IMR-90 (cell line): ENCODE measurements around the gene CAMK4. TPM values are rescaled to one million over a fixed set of nuclear protein-coding genes. Genes with fewer than 3 reads are reported as not detected.

Experiments
- ATAC-seq: fragments of 200-7000 bp; cut with Tn5 transposase; 2 replicates; pipeline ENCODE4 v1.9.1; 2020; ENCODE audit warnings: low read depth, mild to moderate bottlenecking, moderate library complexity
- BruUV-seq: library from RNA; stranded (reverse); fragments of 400-500 nt; replicated peaks from 2 replicates; lab custom pipeline; 2021; lab: Mats Ljungman, UMichigan
- CTCF ChIA-PET: fragments of 300-600 bp; formaldehyde crosslinking; extraction: SDS; loops from one replicate; lab custom pipeline; 2021; ENCODE audit warnings: antibody characterized with exemption; lab: Yijun Ruan, JAX
- POLR2A ChIA-PET: fragments of 300-600 bp; sonication (Branson Sonifier 250); formaldehyde crosslinking; loops from one replicate; lab custom pipeline; 2022; ENCODE audit warnings: antibody characterized with exemption; ENCODE audit not compliant: unreplicated experiment; lab: Charles Lee
- DNase-seq: peaks from one replicate; pipeline ENCODE4 v3.0.0; 2013
- H2AFZ ChIP-seq: replicated peaks from 2 replicates; pipeline ENCODE3; 2013; ENCODE audit warnings: low read length, mild to moderate bottlenecking; ENCODE audit not compliant: poor library complexity
- H2AK5ac ChIP-seq: 2 replicates; pipeline ENCODE4 v1.6.1; 2013; ENCODE audit warnings: low read depth, low read length, inconsistent platforms
- H2AK9ac ChIP-seq: replicated peaks from 2 replicates; pipeline ENCODE3; 2013; ENCODE audit warnings: mild to moderate bottlenecking, low read depth, low read length, moderate library complexity; ENCODE audit not compliant: poor library complexity
- H2BK120ac ChIP-seq: 2 replicates; pipeline ENCODE4 v1.6.1; 2013; ENCODE audit warnings: low read depth, low read length, inconsistent platforms
- H2BK15ac ChIP-seq: 3 replicates; pipeline ENCODE4 v1.6.1; 2013; ENCODE audit warnings: low read depth, low read length, inconsistent platforms
- H2BK20ac ChIP-seq: 2 replicates; pipeline ENCODE4 v1.6.1; 2013; ENCODE audit warnings: low read depth, mild to moderate bottlenecking, inconsistent platforms, low read length, moderate library complexity
- H2BK5ac ChIP-seq: 2 replicates; pipeline ENCODE4 v1.6.1; 2013; ENCODE audit warnings: mild to moderate bottlenecking, low read depth, low read length, inconsistent platforms; ENCODE audit not compliant: poor library complexity, severe bottlenecking
- H3K14ac ChIP-seq: replicated peaks from 2 replicates; pipeline ENCODE4 v1.6.1; 2013; ENCODE audit warnings: low read depth, low read length, inconsistent platforms
- H3K18ac ChIP-seq: 2 replicates; pipeline ENCODE4 v1.6.1; 2013; ENCODE audit warnings: low read depth, low read length, control low read depth
- H3K23ac ChIP-seq: 2 replicates; pipeline ENCODE4 v1.6.1; 2013; ENCODE audit warnings: low read depth, low read length, inconsistent platforms
- H3K27ac ChIP-seq: 2 replicates; pipeline ENCODE4 v1.5.1; 2013; ENCODE audit warnings: mild to moderate bottlenecking, control low read depth, low read length; ENCODE audit not compliant: insufficient read depth
- H3K27me3 ChIP-seq: 2 replicates; pipeline ENCODE4 v1.6.1; 2013; ENCODE audit warnings: low read length; ENCODE audit not compliant: control insufficient read depth, insufficient read depth
- H3K36me3 ChIP-seq: 2 replicates; pipeline ENCODE4 v1.6.1; 2013; ENCODE audit warnings: low read length, mixed read lengths; ENCODE audit not compliant: control insufficient read depth, insufficient read depth
- H3K4ac ChIP-seq: 2 replicates; pipeline ENCODE4 v1.6.1; 2013; ENCODE audit warnings: low read depth, low read length, inconsistent platforms
- H3K4me1 ChIP-seq: 2 replicates; pipeline ENCODE4 v1.6.1; 2013; ENCODE audit warnings: low read length, mixed read lengths; ENCODE audit not compliant: control insufficient read depth, insufficient read depth
- H3K4me2 ChIP-seq: 2 replicates; pipeline ENCODE4 v1.6.1; 2013; ENCODE audit warnings: low read depth, mild to moderate bottlenecking, control low read depth, low read length, moderate library complexity
- H3K4me3 ChIP-seq: 2 replicates; pipeline ENCODE4 v1.5.1; 2013; ENCODE audit warnings: low read depth, mild to moderate bottlenecking, control low read depth, low read length, moderate library complexity; ENCODE audit not compliant: insufficient read depth
- H3K56ac ChIP-seq: 2 replicates; pipeline ENCODE4 v1.6.1; 2013; ENCODE audit warnings: low read length, inconsistent platforms; ENCODE audit not compliant: insufficient read depth; ENCODE audit errors: extremely low read depth
- H3K79me1 ChIP-seq, 2 experiments: 2 replicates each; pipeline ENCODE4 v1.6.1; 2013; ENCODE audit warnings: low read length in 2 of 2, inconsistent platforms in 1 of 2, low read depth in 1 of 2
- H3K9ac ChIP-seq: 2 replicates; pipeline ENCODE4 v1.6.1; 2013; ENCODE audit warnings: low read depth, low read length, control low read depth
- H3K9me1 ChIP-seq: 2 replicates; pipeline ENCODE4 v1.6.1; 2013; ENCODE audit warnings: low read length, inconsistent platforms; ENCODE audit not compliant: insufficient read depth
- H3K9me3 ChIP-seq: 2 replicates; pipeline ENCODE4 v1.6.1; 2013; ENCODE audit warnings: low read length; ENCODE audit not compliant: control insufficient read depth, insufficient read depth
- H4K20me1 ChIP-seq: 2 replicates; pipeline ENCODE4 v1.6.1; 2013; ENCODE audit warnings: low read length, inconsistent platforms; ENCODE audit not compliant: insufficient read depth
- H4K5ac ChIP-seq: 2 replicates; pipeline ENCODE4 v1.6.1; 2013; ENCODE audit warnings: mild to moderate bottlenecking, low read depth, low read length, control low read depth
- H4K8ac ChIP-seq, 2 experiments: 2 replicates each; pipeline ENCODE4 v1.6.1; 2013; ENCODE audit warnings: low read depth in 2 of 2, low read length in 2 of 2, control low read depth in 1 of 2, inconsistent platforms in 1 of 2
- H4K91ac ChIP-seq: 2 replicates; pipeline ENCODE4 v1.6.1; 2013; ENCODE audit warnings: low read depth, low read length, inconsistent platforms; ENCODE audit not compliant: insufficient read depth
- BHLHE40 ChIP-seq: fragments of 150-350 bp; IDR thresholded peaks from 2 replicates; pipeline ENCODE4 v1.6.1; 2016; ENCODE audit warnings: mild to moderate bottlenecking, low read depth, low read length
- CEBPB ChIP-seq: IDR thresholded peaks from 2 replicates; pipeline ENCODE4 v1.6.1; 2012; ENCODE audit warnings: low read depth, low read length, improper control_type of control experiment
- CHD1 ChIP-seq: IDR thresholded peaks from 2 replicates; pipeline ENCODE4 v1.6.1; 2012; ENCODE audit warnings: low read depth, low read length, improper control_type of control experiment
- FOS ChIP-seq: fragments of 150-350 bp; IDR thresholded peaks from 2 replicates; pipeline ENCODE4 v1.6.1; 2016; ENCODE audit warnings: low read depth, low read length
- MAFK ChIP-seq: IDR thresholded peaks from 2 replicates; pipeline ENCODE4 v1.6.1; 2012; ENCODE audit warnings: low read depth, low read length, improper control_type of control experiment
- MAZ ChIP-seq: IDR thresholded peaks from 2 replicates; pipeline ENCODE4 v1.6.1; 2012; ENCODE audit warnings: low read depth, mild to moderate bottlenecking, low read length, improper control_type of control experiment, moderate library complexity, borderline replicate concordance
- MXI1 ChIP-seq: IDR thresholded peaks from 2 replicates; pipeline ENCODE4 v1.6.1; 2012; ENCODE audit warnings: low read depth, mild to moderate bottlenecking, low read length, moderate library complexity, borderline replicate concordance
- NFE2L2 ChIP-seq: fragments of 150-350 bp; IDR thresholded peaks from 2 replicates; pipeline ENCODE4 v1.6.1; 2016; ENCODE audit warnings: low read depth, mild to moderate bottlenecking, low read length
- POLR2A ChIP-seq: IDR thresholded peaks from 2 replicates; pipeline ENCODE4 v1.6.1; 2012; ENCODE audit warnings: mild to moderate bottlenecking, low read depth, low read length
- RAD21 ChIP-seq: IDR thresholded peaks from 2 replicates; pipeline ENCODE4 v1.6.1; 2012; ENCODE audit warnings: low read length, improper control_type of control experiment
- RCOR1 ChIP-seq: IDR thresholded peaks from 2 replicates; pipeline ENCODE4 v1.6.1; 2012; ENCODE audit warnings: mild to moderate bottlenecking, low read length, improper control_type of control experiment; ENCODE audit not compliant: insufficient replicate concordance
- RFX5 ChIP-seq: IDR thresholded peaks from 2 replicates; pipeline ENCODE4 v1.8.0; 2012; ENCODE audit warnings: low read depth, mild to moderate bottlenecking, low read length, moderate library complexity
- SMC3 ChIP-seq: fragments of 150-350 bp; IDR thresholded peaks from 2 replicates; pipeline ENCODE4 v1.6.1; 2016; ENCODE audit warnings: low read depth, mild to moderate bottlenecking, antibody characterized with exemption, low read length, moderate library complexity
- WGBS, 2 experiments: methylation state at CpG; one replicate each; pipeline versions ENCODE4 v1.1.5 to v1.1.7; 2013; ENCODE audit warnings: missing lambda C conversion rate in 2 of 2; ENCODE audit not compliant: insufficient read length in 1 of 2; ENCODE audit errors: extremely low coverage in 2 of 2; 5-methylcytosine and 5-hydroxymethylcytosine counted together
- dilution Hi-C: fragments of 300-500 bp; cut with HindIII; formaldehyde crosslinking; loops from one replicate; pipeline ENCODE4 v1.14.3; 2018; ENCODE audit warnings: low sequenced_read_pairs; ENCODE audit not compliant: unreplicated experiment
- in situ Hi-C: fragments of 300-500 bp; cut with MboI; formaldehyde crosslinking; loops from 3 replicates; pipeline ENCODE4 v1.14.3; 2019; ENCODE audit warnings: low sequenced_read_pairs, inconsistent platforms, mixed read lengths
- intact Hi-C: fragments of 100-400 bp; cut with micrococcal nuclease; formaldehyde crosslinking; loops from 2 replicates; pipeline ENCODE4 v1.10.0; 2022
- polyA plus RNA-seq, 3 experiments: library from polyadenylated mRNA; depleted of rRNA; stranded (reverse); fragments of >200 nt; gene quantifications; 2 replicates each; pipeline ENCODE4 v1.2.3, GENCODE V29; 2012; ENCODE audit warnings: low replicate concordance in 1 of 3
- total RNA-seq: library from RNA; depleted of rRNA; stranded (reverse); fragments of >200 nt; gene quantifications from 2 replicates; pipeline ENCODE4 v1.2.3, GENCODE V29; 2012
- TF ChIP-seq, protein P1 (sequence below): fragments of 150-350 bp; IDR thresholded peaks from 2 replicates; pipeline ENCODE4 v1.6.1; 2017; ENCODE audit warnings: mild to moderate bottlenecking, antibody characterized with exemption, low read length, low read depth
- TF ChIP-seq, protein P2 (sequence below): conservative IDR thresholded peaks from 2 replicates; pipeline ENCODE4 v1.5.1; 2012; ENCODE audit warnings: mild to moderate bottlenecking, low read depth, low read length, improper control_type of control experiment
- TF ChIP-seq, protein P3 (sequence below): fragments of 150-350 bp; IDR thresholded peaks from 2 replicates; pipeline ENCODE4 v1.6.1; 2016; ENCODE audit warnings: low read depth, mild to moderate bottlenecking, low read length, moderate library complexity, borderline replicate concordance

Gene CAMK4
- total and polyA plus RNA-seq, 2 of the 4 experiments (the other 2 are of a cell fraction) = 3.7 to 4.8 TPM

GRCh38 chr5:111228520-111229220 lies 4.5 kb downstream of the CAMK4 start:
- no peaks in the 10 kb centered on the region for H4K20me1 ChIP-seq
- H3K14ac ChIP-seq = no peak overlapping the region
- H3K27ac ChIP-seq = no peak overlapping the region
- no peaks in the 10 kb centered on the region for H3K36me3 ChIP-seq
- no peak overlapping the region for H2BK5ac ChIP-seq
- H2AK5ac ChIP-seq = no peak overlapping the region
- POLR2A ChIA-PET = no interaction called here
- H3K18ac ChIP-seq = no peak overlapping the region
- H2BK15ac ChIP-seq = no peak overlapping the region
- DNase-seq (no peak), ATAC-seq (no peak)
- no peak overlapping the region for H3K56ac ChIP-seq
- no peak overlapping the region for H3K4me2 ChIP-seq
- dilution Hi-C loops = no loop called here
- H4K91ac ChIP-seq = no peak overlapping the region
- no peak overlapping the region for H3K4me3 ChIP-seq
- no peak overlapping the region for H2BK20ac ChIP-seq
- no TSS peak for BruUV-seq
- H3K4ac ChIP-seq = no peak overlapping the region
- no peak overlapping the region for H2AFZ ChIP-seq
- H2AK9ac ChIP-seq = no peak overlapping the region
- in situ Hi-C loops = no loop called here
- TF ChIP-seq MXI1 (no peak), RFX5 (no peak), MAFK (no peak), MAZ (no peak), RCOR1 (no peak), CHD1 (no peak), POLR2A (no peak), BHLHE40 (no peak), SMC3 (no peak), CEBPB (no peak), RAD21 (no peak), FOS (no peak), NFE2L2 (no peak)
- TF ChIP-seq, protein P1, sequence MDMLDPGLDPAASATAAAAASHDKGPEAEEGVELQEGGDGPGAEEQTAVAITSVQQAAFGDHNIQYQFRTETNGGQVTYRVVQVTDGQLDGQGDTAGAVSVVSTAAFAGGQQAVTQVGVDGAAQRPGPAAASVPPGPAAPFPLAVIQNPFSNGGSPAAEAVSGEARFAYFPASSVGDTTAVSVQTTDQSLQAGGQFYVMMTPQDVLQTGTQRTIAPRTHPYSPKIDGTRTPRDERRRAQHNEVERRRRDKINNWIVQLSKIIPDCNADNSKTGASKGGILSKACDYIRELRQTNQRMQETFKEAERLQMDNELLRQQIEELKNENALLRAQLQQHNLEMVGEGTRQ = no peak
- TF ChIP-seq, protein P2, sequence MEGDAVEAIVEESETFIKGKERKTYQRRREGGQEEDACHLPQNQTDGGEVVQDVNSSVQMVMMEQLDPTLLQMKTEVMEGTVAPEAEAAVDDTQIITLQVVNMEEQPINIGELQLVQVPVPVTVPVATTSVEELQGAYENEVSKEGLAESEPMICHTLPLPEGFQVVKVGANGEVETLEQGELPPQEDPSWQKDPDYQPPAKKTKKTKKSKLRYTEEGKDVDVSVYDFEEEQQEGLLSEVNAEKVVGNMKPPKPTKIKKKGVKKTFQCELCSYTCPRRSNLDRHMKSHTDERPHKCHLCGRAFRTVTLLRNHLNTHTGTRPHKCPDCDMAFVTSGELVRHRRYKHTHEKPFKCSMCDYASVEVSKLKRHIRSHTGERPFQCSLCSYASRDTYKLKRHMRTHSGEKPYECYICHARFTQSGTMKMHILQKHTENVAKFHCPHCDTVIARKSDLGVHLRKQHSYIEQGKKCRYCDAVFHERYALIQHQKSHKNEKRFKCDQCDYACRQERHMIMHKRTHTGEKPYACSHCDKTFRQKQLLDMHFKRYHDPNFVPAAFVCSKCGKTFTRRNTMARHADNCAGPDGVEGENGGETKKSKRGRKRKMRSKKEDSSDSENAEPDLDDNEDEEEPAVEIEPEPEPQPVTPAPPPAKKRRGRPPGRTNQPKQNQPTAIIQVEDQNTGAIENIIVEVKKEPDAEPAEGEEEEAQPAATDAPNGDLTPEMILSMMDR = no peak
- TF ChIP-seq, protein P3, sequence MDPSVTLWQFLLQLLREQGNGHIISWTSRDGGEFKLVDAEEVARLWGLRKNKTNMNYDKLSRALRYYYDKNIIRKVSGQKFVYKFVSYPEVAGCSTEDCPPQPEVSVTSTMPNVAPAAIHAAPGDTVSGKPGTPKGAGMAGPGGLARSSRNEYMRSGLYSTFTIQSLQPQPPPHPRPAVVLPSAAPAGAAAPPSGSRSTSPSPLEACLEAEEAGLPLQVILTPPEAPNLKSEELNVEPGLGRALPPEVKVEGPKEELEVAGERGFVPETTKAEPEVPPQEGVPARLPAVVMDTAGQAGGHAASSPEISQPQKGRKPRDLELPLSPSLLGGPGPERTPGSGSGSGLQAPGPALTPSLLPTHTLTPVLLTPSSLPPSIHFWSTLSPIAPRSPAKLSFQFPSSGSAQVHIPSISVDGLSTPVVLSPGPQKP = no peak
- no peaks in the 10 kb centered on the region for H3K79me1 ChIP-seq
- intact Hi-C loops = loop anchor here (5.0 kb wide), 1 partner anchor 919 kb away; no protein-coding TSS in a partner anchor
- H3K9ac ChIP-seq = no peak overlapping the region
- no peaks in the 10 kb centered on the region; the same call in 1 of the 2 replicates for H3K9me1 ChIP-seq
- H3K4me1 ChIP-seq = no peaks in the 10 kb centered on the region; the same call in 1 of the 2 replicates
- H3K27me3 ChIP-seq = no peaks in the 10 kb centered on the region
- no peak overlapping the region for H4K8ac ChIP-seq
- no peak overlapping the region for H2BK120ac ChIP-seq
- no CpG with 5 or more reads among the region's 2 CpGs for WGBS, 2 experiments
- no peak overlapping the region for H4K5ac ChIP-seq
- no peak overlapping the region for H3K23ac ChIP-seq
- H3K9me3 ChIP-seq = no peaks in the 10 kb centered on the region
- CTCF ChIA-PET = no interaction called here
